NAMALWA (cell line): ENCODE measurements around the gene TBCB.
"Not testable (repeated sequence)": the region's sequence is repeated elsewhere in the genome, so short reads cannot be mapped to it uniquely, and the experiment has no call there.

ENCODE experiments used
- DNase-seq: peaks from one replicate; pipeline ENCODE4 v3.0.0-alpha.2; 2015; ENCODE audit warnings: low spot score

Gene TBCB

GRCh38 chr19:36173846-36174245 lies 58.6 kb downstream of the TBCB start:
- not testable (repeated sequence) for DNase-seq
